Measurements from ENCODE around the gene BCKDHA.

- TF ChIP-seq CTCF (IDR thresholded peaks at IDR 0.05) (no peak), POLR2A (IDR thresholded peaks at IDR 0.05) (no peak), POLR2AphosphoS5 (IDR thresholded peaks at IDR 0.05) (no peak)
Observed at GRCh38 chr19:41416194-41416674, 18.6 kb downstream of the BCKDHA start.

Measured in prostate gland (tissue), 2 donors.